T-helper 1 cell treated with Interleukin-12 subunit alpha and Interleukin-12 subunit beta and Interleukin-4 antibody, amounts not matched to agents 30 ng/mL and 1 ng/mL, for 36 hours (primary cell): ENCODE measurements around the gene C2orf69. TPM values are rescaled to one million over a fixed set of nuclear protein-coding genes. Genes with fewer than 3 reads are reported as not detected.

Experiments
- intact Hi-C: fragments of 100-400 bp; cut with micrococcal nuclease; formaldehyde crosslinking; loops from one replicate; pipeline ENCODE4 v1.15.1; 2024
- total RNA-seq: library from RNA; stranded (reverse); gene quantifications from 2 replicates; pipeline ENCODE4 v1.2.3, GENCODE V29; 2022

C2orf69 gene
- total RNA-seq, 1 donor from 2014 or later = 15.9 TPM

DNA sequence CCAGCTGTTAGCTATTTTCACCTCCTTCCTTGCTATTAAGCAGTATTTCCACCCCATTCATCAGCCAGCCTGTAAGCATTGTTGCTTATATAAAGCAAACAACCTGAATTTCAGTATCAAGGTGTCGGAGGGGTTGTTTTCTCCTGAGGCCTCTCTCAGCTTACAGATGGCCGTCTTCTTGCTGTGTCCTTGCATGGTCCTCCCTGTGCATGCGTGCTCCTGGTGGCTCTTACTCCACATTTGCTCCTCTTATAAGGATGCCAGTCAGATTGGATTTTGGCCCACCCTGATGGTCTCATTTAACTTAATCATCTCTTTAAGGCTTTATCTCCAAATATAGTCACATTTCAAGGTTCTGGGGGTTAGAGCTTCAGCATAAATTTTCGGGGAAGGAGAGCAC, 46.9 kb downstream of the C2orf69 start:
- intact Hi-C loops = loop anchor here (5.0 to 10.0 kb wide), 3 partner anchors 854 to 1307 kb away; partner anchors contain the start of genes BZW1, CASP8 and CLK1

DNA sequence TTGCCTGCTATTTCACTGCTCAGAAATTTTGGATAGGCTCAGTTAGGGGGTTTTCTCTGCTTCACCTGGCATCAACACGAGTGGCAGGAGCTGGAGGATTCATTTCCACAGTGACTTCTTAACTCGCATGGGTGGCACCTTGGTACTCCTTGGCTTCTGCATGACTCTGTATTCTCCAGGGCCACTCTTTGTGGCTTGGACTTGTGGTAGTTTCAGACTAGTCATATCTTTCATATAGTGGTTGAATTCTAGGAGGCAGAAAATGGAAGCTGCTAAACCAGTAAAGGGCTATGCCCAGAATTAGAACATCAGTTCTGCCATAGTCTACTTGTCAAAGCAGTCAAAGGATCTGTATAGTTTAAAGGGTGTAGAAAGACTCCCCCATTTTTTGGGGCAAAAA, 51.1 kb downstream of the C2orf69 start:
- intact Hi-C loops = no loop called here

- intact Hi-C loops = no loop called here
Observed at GRCh38 chr2:199966405-199966804, 55.3 kb downstream of the C2orf69 start.

- intact Hi-C loops = no loop called here
Observed at GRCh38 chr2:199966976-199967375, 55.9 kb downstream of the C2orf69 start.

GRCh38 chr2:199968126-199968525, 57.0 kb downstream of the C2orf69 start:
- intact Hi-C loops = no loop called here

- intact Hi-C loops = loop anchor here (10.0 kb wide), 1 partner anchor 1093 kb away; no protein-coding TSS in a partner anchor
Observed at GRCh38 chr2:199972088-199972626, 61.1 kb downstream of the C2orf69 start.

DNA sequence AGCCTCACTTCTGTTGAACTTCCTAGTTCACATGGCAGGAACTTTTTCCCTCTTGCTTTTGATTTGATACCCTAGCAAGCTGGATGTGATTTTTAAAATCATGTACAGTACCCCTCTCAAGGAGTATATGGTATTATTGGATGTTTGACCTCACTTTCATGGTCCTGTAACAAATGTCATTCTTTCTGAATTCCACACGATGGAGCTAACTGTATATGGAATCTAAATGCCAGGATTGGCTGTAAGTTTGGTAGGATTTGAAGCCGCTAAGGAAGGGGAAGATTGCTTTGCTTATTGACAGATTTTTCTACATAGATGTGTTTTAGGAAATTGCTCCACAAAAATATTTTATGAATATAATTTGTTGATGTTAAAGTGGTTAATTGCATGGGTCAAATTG, 62.6 kb downstream of the C2orf69 start:
- intact Hi-C loops = loop anchor here (10.0 kb wide), 1 partner anchor 1091 kb away; no protein-coding TSS in a partner anchor

- intact Hi-C loops = loop anchor here (5.0 to 10.0 kb wide), 2 partner anchors 602 to 1089 kb away; no protein-coding TSS in a partner anchor
Observed at GRCh38 chr2:199975273-199975895, 64.3 kb downstream of the C2orf69 start.

Other genes starting within 250 kb of the C2orf69 start
- gene FTCDNL1, start 60.1 kb upstream of the C2orf69 start, total RNA-seq = 0.71 and 1.0 TPM in 2 replicates
- 11.6 and 13.4 TPM in 2 replicates for gene TYW5, start 44.2 kb downstream of the C2orf69 start, total RNA-seq
- 19.6 and 21.3 TPM in 2 replicates for gene MAIP1, start 44.3 kb downstream of the C2orf69 start, total RNA-seq